Upper lobe of right lung (tissue), 1 donor: ENCODE results near the gene TAL1. TPM values are rescaled to one million over a fixed set of nuclear protein-coding genes. Genes with fewer than 3 reads are reported as not detected.
A peak's percentile ranks its signal among the peaks of the same experiment; 100 is the strongest.

ENCODE experiments used
- ATAC-seq: fragments of 200-7000 bp; cut with Tn5 transposase; one replicate; pipeline ENCODE4 v1.9.1; 2020; ENCODE audit warnings: mild to moderate bottlenecking, moderate library complexity
- DNase-seq: peaks from one replicate; pipeline ENCODE4 v3.0.0-alpha.2; 2020
- H3K27ac ChIP-seq: fragments of 200-600 bp; one replicate; pipeline ENCODE4 v1.8.0; 2022
- H3K27me3 ChIP-seq: fragments of 200-600 bp; one replicate; pipeline ENCODE4 v1.8.0; 2022; ENCODE audit warnings: mild to moderate bottlenecking
- H3K36me3 ChIP-seq: fragments of 200-600 bp; one replicate; pipeline ENCODE4 v1.8.0; 2022
- H3K4me1 ChIP-seq: fragments of 200-600 bp; one replicate; pipeline ENCODE4 v1.8.0; 2022
- H3K4me3 ChIP-seq: fragments of 200-600 bp; one replicate; pipeline ENCODE4 v1.8.0; 2022; ENCODE audit warnings: mild to moderate bottlenecking
- H3K9me3 ChIP-seq: fragments of 200-600 bp; one replicate; pipeline ENCODE4 v1.8.0; 2022
- CTCF ChIP-seq: fragments of 200-600 bp; IDR thresholded peaks from one replicate; pipeline ENCODE4 v1.8.0; 2022; ENCODE audit warnings: antibody characterized with exemption
- intact Hi-C: fragments of 100-400 bp; cut with DNase I; formaldehyde crosslinking; loops from one replicate; pipeline ENCODE4 v1.11.0; 2022
- total RNA-seq: library from RNA; stranded (reverse); fragmentation: NEBNext Ultra II Directional; extraction: Animal tissue kit (Norgen Biotek cat#: 25700); gene quantifications from one replicate; pipeline ENCODE4 v1.2.1, GENCODE V29; 2021
- donor health status: DM: no; HTN: yes; CAD: no; lungs with severe emphysema.

Gene TAL1
- total RNA-seq, 1 donor from 2014 or later: 18.3 TPM

GRCh38 chr1:47231301-47232186 is 481 bp downstream of the TAL1 start:
- intact Hi-C loops: no loop called here
- no peaks in the 10 kb centered on the region for H3K9me3 ChIP-seq
- peak overlapping the region; percentile 78 for H3K27ac ChIP-seq
- H3K36me3 ChIP-seq: no peaks in the 10 kb centered on the region
- ATAC-seq (peak; percentile 53), DNase-seq (no peak)
- peaks cover 19% of the 10 kb centered on the region for H3K4me1 ChIP-seq
- TF ChIP-seq CTCF: no peak
- peak overlapping the region; percentile 41 for H3K4me3 ChIP-seq
- peaks cover 82% of the 10 kb centered on the region for H3K27me3 ChIP-seq

- ATAC-seq (no peak), DNase-seq (no peak)
- H3K4me3 ChIP-seq: peak overlapping the region; percentile 41
- intact Hi-C loops: no loop called here
- peaks cover 19% of the 10 kb centered on the region for H3K4me1 ChIP-seq
- H3K9me3 ChIP-seq: no peaks in the 10 kb centered on the region
- H3K27ac ChIP-seq: peak overlapping the region; percentile 78
- H3K27me3 ChIP-seq: peaks cover 89% of the 10 kb centered on the region
- H3K36me3 ChIP-seq: no peaks in the 10 kb centered on the region
- no peak for TF ChIP-seq CTCF
These were observed 1.2 kb downstream of the TAL1 start for GRCh38 chr1:47230692-47231300.

GRCh38 chr1:47229886-47230691 is 1.9 kb downstream of the TAL1 start:
- Histone ChIP-seq H3K9me3 (no peaks in the 10 kb centered on the region), H3K4me1 (peaks cover 18% of the 10 kb centered on the region), H3K4me3 (peak overlapping the region; percentile 41), H3K36me3 (no peaks in the 10 kb centered on the region), H3K27ac (peak overlapping the region; percentile 78), H3K27me3 (peaks cover 91% of the 10 kb centered on the region)
- intact Hi-C loops: no loop called here
- DNase-seq (no peak), ATAC-seq (no peak)
- TF ChIP-seq CTCF: no peak

GRCh38 chr1:47229031-47229885 is 2.8 kb downstream of the TAL1 start:
- intact Hi-C loops: no loop called here
- no peak for ATAC-seq
- Histone ChIP-seq H3K9me3 (no peaks in the 10 kb centered on the region), H3K27me3 (peaks cover 93% of the 10 kb centered on the region), H3K4me3 (peak overlapping the region; percentile 41), H3K27ac (peak overlapping the region; percentile 78), H3K4me1 (peaks cover 16% of the 10 kb centered on the region), H3K36me3 (no peaks in the 10 kb centered on the region)
- no peak for TF ChIP-seq CTCF
- DNase-seq: no peak

- H3K4me1 ChIP-seq: peaks cover 16% of the 10 kb centered on the region
- H3K4me3 ChIP-seq: peak overlapping the region; percentile 41
- peaks cover 90% of the 10 kb centered on the region for H3K27me3 ChIP-seq
- H3K27ac ChIP-seq: peak overlapping the region; percentile 78
- no peaks in the 10 kb centered on the region for H3K9me3 ChIP-seq
- H3K36me3 ChIP-seq: no peaks in the 10 kb centered on the region
- peak; percentile 31 for ATAC-seq
- no peak for TF ChIP-seq CTCF
- intact Hi-C loops: no loop called here
- DNase-seq: no peak
These were observed 3.4 kb downstream of the TAL1 start for GRCh38 chr1:47228644-47229030.
